Measurements from ENCODE around the gene LATS2.

Gene LATS2

GRCh38 chr13:21077076-21077787 lies 15.8 kb upstream of the LATS2 start:
- Histone ChIP-seq H4K20me1 (ENCODE audit: insufficient read depth) (no peaks in the 10 kb centered on the region), H3K79me2 (ENCODE audit: insufficient read depth, low read depth) (no peaks in the 10 kb centered on the region), H2AFZ (ENCODE audit: low read depth) (no peak overlapping the region), H3K9ac (no peak overlapping the region), H3K4me1 (ENCODE audit: low read depth, poor library complexity, severe bottlenecking) (no peaks in the 10 kb centered on the region), H3K27me3 (ENCODE audit: insufficient read depth, low read depth) (no peaks in the 10 kb centered on the region), H3K36me3 (ENCODE audit: insufficient read depth) (no peaks in the 10 kb centered on the region), H3K4me3 (IDR thresholded peaks at IDR 0.05; ENCODE audit: insufficient read depth, low read depth, low read length) (no peak overlapping the region), H3K4me2 (no peak overlapping the region), H3K27ac (no peak overlapping the region)
- no peak for TF ChIP-seq CTCF (conservative IDR thresholded peaks at IDR 0.05; ENCODE audit: low read depth, low read length)

GRCh38 chr13:21076253-21076652 lies 14.9 kb upstream of the LATS2 start:
- TF ChIP-seq CTCF (conservative IDR thresholded peaks at IDR 0.05; ENCODE audit: low read depth, low read length): no peak
- Histone ChIP-seq H3K27me3 (ENCODE audit: insufficient read depth, low read depth) (no peaks in the 10 kb centered on the region), H3K4me3 (IDR thresholded peaks at IDR 0.05; ENCODE audit: insufficient read depth, low read depth, low read length) (no peak overlapping the region), H3K9ac (no peak overlapping the region), H2AFZ (ENCODE audit: low read depth) (no peak overlapping the region), H3K4me2 (no peak overlapping the region), H3K36me3 (ENCODE audit: insufficient read depth) (no peaks in the 10 kb centered on the region), H3K79me2 (ENCODE audit: insufficient read depth, low read depth) (no peaks in the 10 kb centered on the region), H3K4me1 (ENCODE audit: low read depth, poor library complexity, severe bottlenecking) (no peaks in the 10 kb centered on the region), H3K27ac (no peak overlapping the region), H4K20me1 (ENCODE audit: insufficient read depth) (no peaks in the 10 kb centered on the region)

GRCh38 chr13:21075379-21076249 lies 14.2 kb upstream of the LATS2 start:
- Histone ChIP-seq H3K4me3 (IDR thresholded peaks at IDR 0.05; ENCODE audit: insufficient read depth, low read depth, low read length) (no peak overlapping the region), H3K36me3 (ENCODE audit: insufficient read depth) (no peaks in the 10 kb centered on the region), H3K4me1 (ENCODE audit: low read depth, poor library complexity, severe bottlenecking) (no peaks in the 10 kb centered on the region), H4K20me1 (ENCODE audit: insufficient read depth) (no peaks in the 10 kb centered on the region), H3K9ac (no peak overlapping the region), H3K27ac (no peak overlapping the region), H3K79me2 (ENCODE audit: insufficient read depth, low read depth) (no peaks in the 10 kb centered on the region), H2AFZ (ENCODE audit: low read depth) (no peak overlapping the region), H3K4me2 (no peak overlapping the region), H3K27me3 (ENCODE audit: insufficient read depth, low read depth) (no peaks in the 10 kb centered on the region)
- TF ChIP-seq CTCF (conservative IDR thresholded peaks at IDR 0.05; ENCODE audit: low read depth, low read length): no peak

- no peak overlapping the region for H3K4me2 ChIP-seq
- H3K36me3 ChIP-seq (ENCODE audit: insufficient read depth): no peaks in the 10 kb centered on the region
- TF ChIP-seq CTCF (conservative IDR thresholded peaks at IDR 0.05; ENCODE audit: low read depth, low read length): no peak
- H3K4me1 ChIP-seq (ENCODE audit: low read depth, poor library complexity, severe bottlenecking): no peaks in the 10 kb centered on the region
- H3K79me2 ChIP-seq (ENCODE audit: insufficient read depth, low read depth): no peaks in the 10 kb centered on the region
- no peak overlapping the region for H2AFZ ChIP-seq (ENCODE audit: low read depth)
- H3K9ac ChIP-seq: no peak overlapping the region
- no peak overlapping the region for H3K4me3 ChIP-seq (IDR thresholded peaks at IDR 0.05; ENCODE audit: insufficient read depth, low read depth, low read length)
- H4K20me1 ChIP-seq (ENCODE audit: insufficient read depth): no peaks in the 10 kb centered on the region
- no peak overlapping the region for H3K27ac ChIP-seq
- no peaks in the 10 kb centered on the region for H3K27me3 ChIP-seq (ENCODE audit: insufficient read depth, low read depth)
Observed at GRCh38 chr13:21075011-21075378, 13.6 kb upstream of the LATS2 start.

All from KMS-11 (cell line).